Esophagus muscularis mucosa (tissue), 4 donors: Measurements from ENCODE around the gene PSPH. TPM values are rescaled to one million over a fixed set of nuclear protein-coding genes. Genes with fewer than 3 reads are reported as not detected.
A peak's percentile ranks its signal among the peaks of the same experiment; 100 is the strongest.
"Not testable (repeated sequence)": the region's sequence is repeated elsewhere in the genome, so short reads cannot be mapped to it uniquely, and the experiment has no call there.

Source experiments
- DNase-seq: peaks from one replicate; pipeline ENCODE4 v3.0.0-alpha.2; 2017; ENCODE audit errors: extremely low spot score
- H3K27ac ChIP-seq, 4 donors: fragments of 200-600 bp; sonication (generic); replicated peaks in 1 of 4; 1 replicate in 3 of 4; 2 replicates in 1 of 4; pipeline ENCODE4 v1.5.1; 2016 to 2019; ENCODE audit warnings: mild to moderate bottlenecking in 1 of 4
- H3K27me3 ChIP-seq, 4 donors: fragments of 200-600 bp; sonication (generic); one replicate each; pipeline versions ENCODE4 v1.5.1 to v1.6.0; 2016 to 2019
- H3K36me3 ChIP-seq, 4 donors: fragments of 200-600 bp; sonication (generic); one replicate each; pipeline ENCODE4 v1.5.1; 2016 to 2019
- H3K4me1 ChIP-seq, 4 donors: fragments of 200-600 bp; sonication (generic); one replicate each; pipeline ENCODE4 v1.5.1; 2016 to 2019
- H3K4me3 ChIP-seq, 4 donors: fragments of 200-600 bp; sonication (generic); 1 replicate in 2 of 4; 2 replicates in 2 of 4; pipeline ENCODE4 v1.5.1; 2016 to 2019; ENCODE audit warnings: mild to moderate bottlenecking in 4 of 4, moderate library complexity in 1 of 4
- H3K9me3 ChIP-seq, 4 donors: fragments of 200-600 bp; sonication (generic); 1 replicate in 3 of 4; 2 replicates in 1 of 4; pipeline ENCODE4 v1.5.1; 2016 to 2019
- EP300 ChIP-seq: sonication (generic); formaldehyde crosslinking; IDR thresholded peaks from one replicate; pipeline ENCODE4 v1.6.1; 2017; ENCODE audit warnings: antibody characterized with exemption
- POLR2A ChIP-seq: fragments of 450-650 bp; IDR thresholded peaks from one replicate; pipeline ENCODE4 v1.6.1; 2017; ENCODE audit warnings: antibody characterized with exemption, moderate library complexity, mild to moderate bottlenecking, low read depth
- POLR2AphosphoS5 ChIP-seq, 2 donors: sonication (generic); formaldehyde crosslinking; IDR thresholded peaks; one replicate each; pipeline ENCODE4 v1.6.1; 2017; ENCODE audit warnings: antibody characterized with exemption in 2 of 2
- WGBS: methylation state at CpG from one replicate; pipeline ENCODE4 v1.1.5; 2018; 5-methylcytosine and 5-hydroxymethylcytosine counted together
- intact Hi-C: fragments of 100-400 bp; cut with DNase I; formaldehyde crosslinking; loops from one replicate; pipeline ENCODE4 v1.15.1; 2023
- total RNA-seq, 4 donors: library from RNA; depleted of rRNA; stranded (reverse); fragments of >200 nt; gene quantifications; one replicate each; pipeline versions ENCODE4 v1.1.0 to v1.2.1, GENCODE V29; 2016
- TF ChIP-seq, protein P1 (sequence below), 3 experiments: fragments of 200-600 bp in 2 of 3; fragments of 450-650 bp in 1 of 3; sonication (generic) in 2 of 3; IDR thresholded peaks; one replicate each; pipeline ENCODE4 v1.5.1; 2017 to 2019; ENCODE audit warnings: antibody characterized with exemption in 3 of 3, mild to moderate bottlenecking in 2 of 3, moderate library complexity in 1 of 3

Gene PSPH
- total RNA-seq, 4 donors from 2014 or later = 9.1 to 15.9 (median 13.1) TPM

DNA sequence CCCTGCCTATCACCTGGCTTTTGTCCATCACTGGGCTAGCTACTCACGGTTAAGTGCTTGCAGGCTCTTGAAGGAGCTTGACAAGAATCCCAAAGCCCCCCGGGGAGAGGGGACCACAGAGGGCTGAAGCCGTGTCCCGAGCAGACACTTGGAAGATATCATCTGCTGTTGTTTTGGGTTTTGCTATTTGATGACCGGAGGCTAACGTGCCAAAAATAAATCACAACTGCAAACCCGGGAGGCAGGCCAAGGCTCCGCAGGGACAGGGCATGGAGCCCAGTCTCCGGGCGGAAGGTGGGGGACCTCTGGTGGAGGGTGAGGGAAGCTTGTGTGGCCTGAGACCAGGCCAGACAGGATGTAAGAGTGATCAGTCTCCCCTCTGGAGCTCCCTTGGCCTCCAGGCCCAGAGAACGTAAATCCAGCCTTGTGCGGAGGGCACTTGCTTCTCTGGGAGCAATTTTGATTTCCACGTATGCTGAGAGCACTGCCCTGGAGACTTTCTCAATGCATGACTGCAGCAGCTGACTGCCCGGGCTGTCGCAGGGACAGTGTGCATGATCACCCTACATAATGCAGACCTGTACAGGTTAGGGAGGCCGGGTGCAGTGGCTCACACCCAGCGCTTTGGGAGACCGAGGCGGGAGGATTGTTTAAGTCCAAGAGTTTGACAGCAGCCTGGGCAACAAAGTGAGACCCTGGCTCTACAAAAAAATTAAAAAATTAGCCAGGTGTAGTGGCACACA is 41.7 kb upstream of the PSPH start, which contains the start of gene PHKG1:
TSS of gene PHKG1 (minus strand) at position 164 of the 743 bp plus-strand sequence. CDS start 4,011 bp downstream, outside the sequence.
- peak; percentile 93 for DNase-seq
- H3K4me3 ChIP-seq = peak within 1 kb of the TSS; percentile 17 to 31 (median 22)
- intact Hi-C loops = no loop called here
- TF ChIP-seq EP300 (no peak), POLR2A (no peak), POLR2AphosphoS5 (IDR thresholded peaks at IDR 0.05) (peak; percentile 49 to 70)
- TF ChIP-seq, protein P1, sequence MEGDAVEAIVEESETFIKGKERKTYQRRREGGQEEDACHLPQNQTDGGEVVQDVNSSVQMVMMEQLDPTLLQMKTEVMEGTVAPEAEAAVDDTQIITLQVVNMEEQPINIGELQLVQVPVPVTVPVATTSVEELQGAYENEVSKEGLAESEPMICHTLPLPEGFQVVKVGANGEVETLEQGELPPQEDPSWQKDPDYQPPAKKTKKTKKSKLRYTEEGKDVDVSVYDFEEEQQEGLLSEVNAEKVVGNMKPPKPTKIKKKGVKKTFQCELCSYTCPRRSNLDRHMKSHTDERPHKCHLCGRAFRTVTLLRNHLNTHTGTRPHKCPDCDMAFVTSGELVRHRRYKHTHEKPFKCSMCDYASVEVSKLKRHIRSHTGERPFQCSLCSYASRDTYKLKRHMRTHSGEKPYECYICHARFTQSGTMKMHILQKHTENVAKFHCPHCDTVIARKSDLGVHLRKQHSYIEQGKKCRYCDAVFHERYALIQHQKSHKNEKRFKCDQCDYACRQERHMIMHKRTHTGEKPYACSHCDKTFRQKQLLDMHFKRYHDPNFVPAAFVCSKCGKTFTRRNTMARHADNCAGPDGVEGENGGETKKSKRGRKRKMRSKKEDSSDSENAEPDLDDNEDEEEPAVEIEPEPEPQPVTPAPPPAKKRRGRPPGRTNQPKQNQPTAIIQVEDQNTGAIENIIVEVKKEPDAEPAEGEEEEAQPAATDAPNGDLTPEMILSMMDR (IDR thresholded peaks at IDR 0.05) = peak; percentile 53 to 83 (median 56)
- peaks cover 24 to 42% (median 33%) of the 10 kb centered on the region in 4 donors for H3K4me1 ChIP-seq
- no peaks in the 10 kb centered on the region for H3K9me3 ChIP-seq
- peaks cover 0 to 25% (median 9%) of the 10 kb centered on the region in 4 donors for H3K36me3 ChIP-seq
- peak within 1 kb of the TSS; percentile 68 to 77 (median 71) for H3K27ac ChIP-seq
- no peaks in the 10 kb centered on the region for H3K27me3 ChIP-seq
- WGBS = 37% methylated on average over 13 of the region's 19 CpGs

DNA sequence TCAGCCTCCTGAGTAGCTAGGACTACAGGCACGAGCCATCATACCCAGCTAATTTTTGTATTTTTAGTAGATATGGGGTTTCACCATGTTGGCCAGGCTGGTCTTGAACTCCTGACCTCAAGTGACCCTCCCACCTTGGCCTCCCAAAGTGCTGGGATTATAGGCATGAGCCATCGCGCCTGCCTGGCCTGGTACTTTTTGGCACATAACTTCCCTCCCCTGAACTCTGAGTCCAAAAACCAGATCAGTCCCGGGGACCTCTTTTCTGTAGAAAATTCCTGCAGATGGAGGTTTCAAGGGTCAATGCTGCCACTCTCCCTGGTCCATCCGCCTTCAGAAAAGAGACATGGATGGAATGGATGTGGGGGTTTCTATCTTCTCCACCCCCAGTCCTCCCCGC is 41.1 kb upstream of the PSPH start:
- H3K27ac ChIP-seq = peak overlapping the region; percentile 68 to 77 (median 71)
- 42% methylated on average over 6 of the region's 6 CpGs for WGBS

DNA sequence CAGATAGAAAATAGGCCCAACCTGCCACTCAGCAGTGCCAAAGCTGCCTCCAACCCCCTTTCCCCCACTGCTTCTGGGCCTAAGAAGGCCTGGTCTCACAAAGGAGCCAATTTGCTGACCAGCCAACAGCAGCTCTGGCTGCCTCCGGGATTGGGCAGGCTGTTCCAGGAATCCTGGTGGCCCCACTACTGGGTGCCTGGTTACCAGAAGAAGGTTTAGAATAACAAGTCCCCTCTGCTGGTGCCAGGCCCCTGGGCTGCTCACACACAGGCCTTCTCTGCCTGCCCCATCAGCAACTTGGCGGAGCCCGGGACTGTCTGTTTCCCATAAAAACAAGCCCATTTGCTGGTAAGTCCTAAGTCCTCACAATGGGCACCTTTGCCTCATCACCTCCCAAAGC is 40.3 kb upstream of the PSPH start:
- H3K27me3 ChIP-seq = no peaks in the 10 kb centered on the region
- H3K27ac ChIP-seq = peak overlapping the region; percentile 68 to 77 (median 71)
- no peaks in the 10 kb centered on the region for H3K9me3 ChIP-seq
- no peak for TF ChIP-seq EP300
- TF ChIP-seq POLR2AphosphoS5 (IDR thresholded peaks at IDR 0.05) = no peak
- no peak for TF ChIP-seq POLR2A
- TF ChIP-seq, protein P1 (IDR thresholded peaks at IDR 0.05) = no peak
- 68% methylated on average over 3 of the region's 3 CpGs for WGBS
- no peak for DNase-seq
- peaks cover 0 to 30% (median 21%) of the 10 kb centered on the region in 4 donors for H3K36me3 ChIP-seq
- H3K4me3 ChIP-seq = no peak overlapping the region
- intact Hi-C loops = no loop called here
- H3K4me1 ChIP-seq = peaks cover 24 to 34% (median 29%) of the 10 kb centered on the region in 4 donors

More for the DNA sequence above, 41.1 kb upstream of the PSPH start:
- H3K36me3 ChIP-seq = peaks cover 0 to 30% (median 14%) of the 10 kb centered on the region in 4 donors
- intact Hi-C loops, H3K9me3 ChIP-seq, DNase-seq, H3K27me3 ChIP-seq: not testable (repeated sequence)
- H3K4me1 ChIP-seq = peaks cover 24 to 36% (median 30%) of the 10 kb centered on the region in 4 donors
- H3K4me3 ChIP-seq = peak overlapping the region; percentile 17 to 31 (median 22)

DNA sequence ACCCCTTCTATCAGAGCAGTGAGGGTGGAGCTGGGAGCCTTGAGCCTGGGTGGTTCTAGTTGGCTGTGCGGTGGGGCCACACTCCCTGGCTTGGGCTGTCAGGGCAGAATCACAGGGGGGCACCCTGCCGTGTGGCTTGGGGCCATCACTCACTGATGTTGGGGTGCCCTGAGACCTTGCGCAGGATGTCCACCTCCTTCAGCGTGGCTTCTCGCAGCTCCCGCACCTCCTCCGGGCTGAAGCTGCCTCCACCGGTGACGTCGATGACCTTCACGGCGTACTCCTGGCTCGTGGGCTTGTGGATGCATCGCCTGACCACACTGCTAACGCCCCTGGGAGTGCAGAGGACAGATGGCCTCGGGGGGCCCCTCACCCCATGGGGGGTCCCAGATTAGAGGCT is 36.2 kb upstream of the PSPH start:
- WGBS = 87% methylated on average over 15 of the region's 16 CpGs
- intact Hi-C loops = no loop called here
- no peak for DNase-seq

DNA sequence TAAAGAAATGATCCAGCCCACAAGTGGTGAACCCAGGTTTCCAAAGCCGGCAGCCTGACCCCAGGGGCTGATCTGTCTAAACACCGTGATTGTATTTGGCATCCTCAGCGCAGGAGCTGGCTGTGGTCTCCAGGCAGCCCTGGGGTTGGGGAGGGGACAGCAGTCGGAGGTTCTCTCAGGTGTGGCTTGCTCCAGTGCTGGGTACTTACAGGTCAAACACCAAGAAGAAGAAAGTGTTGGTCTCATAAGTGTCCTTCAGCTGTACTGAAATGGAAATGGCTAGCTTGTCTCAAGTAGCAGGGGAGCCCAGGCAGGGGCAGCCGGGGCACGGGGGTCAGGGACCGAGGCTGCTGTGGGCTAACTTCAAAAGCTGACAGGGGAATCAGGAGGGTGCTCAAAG is 35.5 kb upstream of the PSPH start:
- WGBS = 96% methylated on average over 4 of the region's 7 CpGs
- intact Hi-C loops = no loop called here
- DNase-seq = no peak
- H3K4me1 ChIP-seq = peaks cover 20 to 32% (median 25%) of the 10 kb centered on the region in 4 donors
- H3K36me3 ChIP-seq = peaks cover 4 to 65% (median 44%) of the 10 kb centered on the region in 4 donors
- no peak for TF ChIP-seq POLR2AphosphoS5 (IDR thresholded peaks at IDR 0.05)
- TF ChIP-seq, protein P1 (IDR thresholded peaks at IDR 0.05) = no peak
- TF ChIP-seq EP300 = no peak
- no peak for TF ChIP-seq POLR2A
- no peaks in the 10 kb centered on the region for H3K9me3 ChIP-seq
- no peaks in the 10 kb centered on the region for H3K27me3 ChIP-seq
- H3K4me3 ChIP-seq = no peak overlapping the region
- no peak overlapping the region for H3K27ac ChIP-seq

More for the DNA sequence above, 36.2 kb upstream of the PSPH start:
- Histone ChIP-seq H3K36me3 (peaks cover 0 to 58% (median 39%) of the 10 kb centered on the region in 4 donors), H3K27me3 (no peaks in the 10 kb centered on the region), H3K27ac (no peak overlapping the region), H3K4me1 (peaks cover 27 to 38% (median 32%) of the 10 kb centered on the region in 4 donors), H3K9me3 (no peaks in the 10 kb centered on the region), H3K4me3 (no peak overlapping the region)
- TF ChIP-seq, protein P1 (IDR thresholded peaks at IDR 0.05) = no peak
- TF ChIP-seq EP300 (no peak), POLR2A (no peak), POLR2AphosphoS5 (IDR thresholded peaks at IDR 0.05) (no peak)
